GM18951 (cell line): ENCODE data around the gene ARMCX2.

Experiments used
- POLR2A ChIP-seq: IDR thresholded peaks from 4 replicates; pipeline ENCODE4 v1.6.1; 2011; ENCODE audit warnings: mild to moderate bottlenecking; ENCODE audit not compliant: insufficient read length, insufficient read depth; ENCODE audit errors: extremely low read depth
- in situ Hi-C: fragments of 300-500 bp; cut with MboI; formaldehyde crosslinking; loops from one replicate; pipeline ENCODE4 v1.12.0; 2022; ENCODE audit warnings: low sequenced_read_pairs, mixed read lengths, inconsistent platforms; ENCODE audit not compliant: unreplicated experiment

Gene ARMCX2

GRCh38 chrX:101659601-101660063 lies at the start of gene ARMCX2:
Gene ARMCX2, minus strand, starts transcription at chrX:101659850. Its CDS starts 2,262 bp downstream, at chrX:101657588.
- TF ChIP-seq POLR2A, result peak; percentile 61
- in situ Hi-C loops, result no loop called here

DNA sequence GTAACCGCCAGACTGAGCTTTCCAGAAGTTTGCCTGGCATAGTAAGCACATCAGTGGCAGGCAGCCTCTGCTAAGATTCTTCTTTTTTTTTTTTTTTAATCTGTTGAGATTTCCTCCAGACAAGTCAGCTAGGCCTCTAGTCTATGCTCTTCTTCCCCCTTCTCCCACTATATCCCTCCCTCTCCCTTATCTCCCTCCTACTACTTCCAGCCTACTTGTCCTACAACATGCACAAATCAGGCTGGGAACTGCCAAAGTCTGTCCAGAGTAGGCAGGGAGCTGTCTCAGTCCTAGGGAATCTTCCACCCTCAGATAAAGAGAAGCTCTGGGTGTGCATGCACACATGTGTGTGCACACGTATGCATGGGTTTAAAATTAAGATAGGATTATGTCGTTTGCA lies 49.7 kb upstream of the ARMCX2 start:
- in situ Hi-C loops, result no loop called here
- TF ChIP-seq POLR2A, result no peak

DNA sequence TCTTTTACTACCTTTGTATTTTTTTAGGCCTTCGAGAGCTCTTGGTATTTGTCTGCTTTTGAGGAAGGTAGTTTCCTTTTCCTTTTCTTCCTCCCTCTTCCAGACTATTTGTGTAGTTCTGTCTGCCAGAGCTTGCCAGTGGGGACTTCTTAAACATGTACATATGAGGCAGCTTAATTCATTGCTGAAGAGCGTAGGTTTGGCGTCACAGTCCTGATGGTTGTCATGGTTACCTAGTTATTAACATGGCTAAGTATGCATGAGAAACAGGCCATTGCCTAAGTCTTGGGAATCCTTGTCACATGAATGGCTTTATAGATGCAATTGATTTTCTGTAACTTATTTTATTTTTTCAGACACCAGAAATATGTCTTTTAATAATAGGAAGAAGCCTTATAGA lies 48.5 kb upstream of the ARMCX2 start:
- TF ChIP-seq POLR2A, result no peak
- in situ Hi-C loops, result no loop called here

DNA sequence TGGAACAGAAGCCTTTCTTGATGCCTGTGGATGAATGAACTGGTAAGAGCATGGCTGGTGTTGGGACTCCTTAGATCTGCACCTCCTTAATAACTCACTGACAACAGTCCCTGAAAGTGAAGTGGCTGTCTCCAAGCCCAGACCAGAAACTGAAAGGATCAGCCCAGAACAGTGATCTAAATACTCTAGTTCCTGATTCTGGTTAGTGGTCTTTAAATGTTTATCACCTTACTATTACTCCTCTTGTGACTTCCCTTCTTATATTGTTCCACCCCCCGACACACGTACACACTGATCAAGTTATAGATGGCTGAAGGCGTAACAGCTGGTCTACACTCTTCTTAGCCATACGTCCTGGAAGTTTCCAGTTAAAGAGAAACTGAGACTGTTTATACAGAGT lies 33.8 kb upstream of the ARMCX2 start:
- in situ Hi-C loops, result no loop called here
- no peak for TF ChIP-seq POLR2A

- TF ChIP-seq POLR2A, result no peak
- in situ Hi-C loops, result no loop called here
Measured at GRCh38 chrX:101691835-101692234, 32.2 kb upstream of the ARMCX2 start.

- no peak for TF ChIP-seq POLR2A
- in situ Hi-C loops, result no loop called here
Measured at GRCh38 chrX:101686574-101686973, 26.9 kb upstream of the ARMCX2 start.

DNA sequence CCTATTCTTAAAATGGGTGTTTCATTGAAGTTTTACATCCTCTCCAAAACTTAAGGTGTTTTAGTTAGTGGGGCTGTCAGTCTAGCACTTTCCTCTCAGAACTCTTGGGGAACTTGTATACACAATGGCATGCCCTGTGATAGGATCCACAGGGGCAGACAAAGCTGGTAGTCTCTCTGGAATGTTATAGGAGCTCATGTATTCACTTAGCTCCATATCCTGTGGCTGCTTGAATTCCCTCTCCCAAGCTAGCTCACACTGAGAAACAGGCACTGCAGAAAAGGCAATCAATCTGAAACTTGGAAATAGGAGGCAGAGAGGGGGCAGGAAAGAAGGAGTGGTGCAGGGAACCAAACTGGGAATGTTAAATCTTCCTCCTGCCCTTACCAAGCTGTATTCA lies 26.3 kb upstream of the ARMCX2 start:
- no peak for TF ChIP-seq POLR2A
- in situ Hi-C loops, result no loop called here

DNA sequence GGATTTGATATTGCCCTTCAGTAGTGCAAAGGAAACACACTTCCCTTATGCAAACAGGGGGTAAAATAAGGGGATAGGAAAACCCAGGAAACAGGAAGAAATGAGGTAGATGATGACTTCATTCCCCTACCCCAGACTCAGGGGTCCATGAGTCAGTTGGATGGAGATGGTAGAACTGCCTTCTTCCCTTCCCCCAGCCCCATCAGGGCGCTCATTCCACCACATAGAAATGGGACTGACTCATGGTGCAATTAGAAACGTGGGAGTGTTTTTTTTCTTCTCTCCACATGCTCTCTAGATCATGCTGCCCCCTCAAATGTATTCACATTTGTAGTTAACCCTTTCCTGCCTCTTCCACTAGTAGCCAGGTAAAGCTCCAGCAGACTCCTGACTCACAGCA lies 23.1 kb upstream of the ARMCX2 start:
- in situ Hi-C loops, result no loop called here
- no peak for TF ChIP-seq POLR2A

GRCh38 chrX:101677028-101677427 lies 17.4 kb upstream of the ARMCX2 start:
- no peak for TF ChIP-seq POLR2A
- in situ Hi-C loops, result no loop called here

DNA sequence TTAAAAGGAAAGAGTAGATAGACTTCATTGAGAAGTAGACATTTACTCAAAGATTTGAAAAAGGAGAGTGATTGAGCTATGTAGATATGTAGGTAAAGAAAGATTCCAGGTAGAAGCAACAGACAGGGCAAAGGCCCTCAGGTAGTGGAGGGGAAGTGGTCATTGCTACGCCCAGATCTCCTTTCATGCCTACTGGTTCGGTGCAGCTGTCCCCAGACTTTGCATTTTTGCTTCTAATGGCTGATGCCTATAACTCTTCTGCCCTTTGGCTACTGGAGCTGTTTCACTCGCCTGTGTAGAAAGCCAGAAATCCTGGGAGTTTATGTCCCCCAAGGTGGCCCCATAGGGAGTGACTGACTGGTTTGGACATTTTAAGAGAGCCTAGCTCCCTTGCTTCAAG lies 16.9 kb upstream of the ARMCX2 start:
- TF ChIP-seq POLR2A, result no peak
- in situ Hi-C loops, result no loop called here

- no peak for TF ChIP-seq POLR2A
- in situ Hi-C loops, result no loop called here
Measured at GRCh38 chrX:101668143-101668542, 8.5 kb upstream of the ARMCX2 start.

DNA sequence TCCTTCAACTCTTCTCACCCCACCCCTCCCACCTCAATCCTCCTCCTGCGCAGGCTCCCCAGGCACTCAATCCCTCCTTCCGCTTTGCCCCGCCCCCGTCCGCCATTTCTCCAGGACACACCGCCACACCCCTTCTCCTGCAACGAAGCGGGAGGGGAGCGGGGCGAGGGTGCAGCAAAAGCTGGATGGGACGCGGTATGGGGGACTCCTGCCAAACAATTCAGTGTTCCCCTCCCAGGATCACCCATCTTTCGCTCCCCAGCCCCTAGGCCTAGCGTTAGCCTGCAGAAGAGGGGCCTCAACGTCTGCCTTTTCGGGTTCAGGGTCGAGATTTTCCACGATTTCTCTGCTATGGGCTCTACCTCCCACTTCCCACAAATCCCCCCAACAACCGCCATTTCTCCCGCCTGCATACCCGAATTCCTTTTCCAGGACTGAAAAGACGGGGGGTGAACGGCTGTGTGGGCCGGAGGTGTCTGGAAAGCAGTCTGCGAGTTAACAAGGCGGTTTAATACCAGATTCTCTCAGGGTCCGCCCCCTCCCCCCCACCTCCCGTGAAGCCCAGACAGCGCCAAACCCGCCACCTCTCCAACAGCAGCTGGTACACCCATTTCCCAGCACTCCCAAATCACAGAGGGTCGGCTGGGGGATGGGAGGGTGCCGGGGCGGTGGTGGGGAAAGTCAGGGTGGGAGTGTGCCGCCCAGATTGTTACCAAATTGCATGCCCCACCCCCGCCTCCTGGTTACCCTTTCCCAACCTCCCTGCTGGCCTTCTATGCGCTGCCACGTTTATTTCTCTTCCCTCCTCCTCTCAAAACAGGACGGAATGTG lies 774 bp downstream of the ARMCX2 start:
- TF ChIP-seq POLR2A, result no peak
- in situ Hi-C loops, result no loop called here

DNA sequence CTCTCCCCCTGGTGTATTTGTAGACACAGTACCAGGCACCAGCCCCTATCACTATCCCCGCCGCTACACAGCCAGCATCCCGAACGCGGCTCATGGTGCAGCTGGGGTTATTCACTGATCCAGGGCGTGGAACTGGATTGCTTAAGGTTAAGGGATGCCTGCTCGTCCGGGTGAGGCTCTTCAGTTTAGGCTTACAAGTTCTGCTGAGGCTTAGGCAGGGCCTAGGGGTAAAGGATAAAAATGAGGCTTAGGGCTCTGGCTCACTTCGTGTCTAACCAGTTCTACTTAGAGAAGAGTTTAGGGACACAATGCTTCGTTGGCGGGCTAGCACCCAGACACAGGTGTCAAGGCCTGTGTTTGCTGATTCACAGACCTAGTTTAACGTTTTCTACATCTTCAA lies 2.2 kb downstream of the ARMCX2 start:
- TF ChIP-seq POLR2A, result no peak
- in situ Hi-C loops, result no loop called here

- no peak for TF ChIP-seq POLR2A
- in situ Hi-C loops, result no loop called here
Measured at GRCh38 chrX:101656817-101657216, 2.8 kb downstream of the ARMCX2 start.
